ENCODE measurements around the gene MRAS. TPM values are rescaled to one million over a fixed set of nuclear protein-coding genes. Genes with fewer than 3 reads are reported as not detected.
A peak's percentile ranks its signal among the peaks of the same experiment; 100 is the strongest.
"Not testable (repeated sequence)": the region's sequence is repeated elsewhere in the genome, so short reads cannot be mapped to it uniquely, and the experiment has no call there.

The MRAS gene
- total RNA-seq, 1 donor from 2014 or later = 40.1 TPM

- Mint-ChIP-seq H3K27me3 (ENCODE audit: low read depth) (no peaks in the 10 kb centered on the region), H3K36me3 (peaks cover 21% of the 10 kb centered on the region), H3K4me3 (no peak overlapping the region), H3K9me3 (peaks cover 8% of the 10 kb centered on the region), H3K4me1 (peaks cover 20% of the 10 kb centered on the region), H3K27ac (no peak overlapping the region)
- no peak for TF ChIP-seq CTCF (IDR thresholded peaks at IDR 0.05; ENCODE audit: unreplicated experiment)
- no peak for DNase-seq (ENCODE audit: low spot score in 2 of 2, unreplicated experiment in 2 of 2)
Observed at GRCh38 chr3:138373736-138374094, 25.3 kb downstream of the MRAS start.

GRCh38 chr3:138374573-138375134 is 26.3 kb downstream of the MRAS start:
- Mint-ChIP-seq H3K4me3 (no peak overlapping the region), H3K4me1 (peaks cover 21% of the 10 kb centered on the region), H3K36me3 (peaks cover 26% of the 10 kb centered on the region), H3K27ac (peak overlapping the region; percentile 52), H3K27me3 (ENCODE audit: low read depth) (no peaks in the 10 kb centered on the region), H3K9me3 (peaks cover 8% of the 10 kb centered on the region)
- DNase-seq (ENCODE audit: low spot score in 2 of 2, unreplicated experiment in 2 of 2) = no peak
- TF ChIP-seq CTCF (IDR thresholded peaks at IDR 0.05; ENCODE audit: unreplicated experiment) = no peak

GRCh38 chr3:138375447-138375846 is 27.1 kb downstream of the MRAS start:
- no peak for TF ChIP-seq CTCF (IDR thresholded peaks at IDR 0.05; ENCODE audit: unreplicated experiment)
- peaks cover 8% of the 10 kb centered on the region for H3K9me3 Mint-ChIP-seq
- DNase-seq (ENCODE audit: low spot score in 2 of 2, unreplicated experiment in 2 of 2) = no peak
- peaks cover 21% of the 10 kb centered on the region for H3K4me1 Mint-ChIP-seq
- H3K27ac Mint-ChIP-seq = peak overlapping the region; percentile 60
- H3K36me3 Mint-ChIP-seq = peaks cover 26% of the 10 kb centered on the region
- no peak overlapping the region for H3K4me3 Mint-ChIP-seq
- H3K27me3 Mint-ChIP-seq (ENCODE audit: low read depth) = no peaks in the 10 kb centered on the region

- H3K36me3 Mint-ChIP-seq = peaks cover 23% of the 10 kb centered on the region
- DNase-seq (ENCODE audit: low spot score in 2 of 2, unreplicated experiment in 2 of 2) = no peak
- H3K9me3 Mint-ChIP-seq = peaks cover 4% of the 10 kb centered on the region
- H3K4me3 Mint-ChIP-seq = no peak overlapping the region
- TF ChIP-seq CTCF (IDR thresholded peaks at IDR 0.05; ENCODE audit: unreplicated experiment) = no peak
- H3K27me3 Mint-ChIP-seq (ENCODE audit: low read depth) = no peaks in the 10 kb centered on the region
- H3K4me1 Mint-ChIP-seq = peaks cover 24% of the 10 kb centered on the region
- H3K27ac Mint-ChIP-seq = no peak overlapping the region
Observed at GRCh38 chr3:138376663-138377062, 28.3 kb downstream of the MRAS start.

- DNase-seq (ENCODE audit: low spot score in 2 of 2, unreplicated experiment in 2 of 2); H3K27me3 Mint-ChIP-seq (ENCODE audit: low read depth); H3K9me3 Mint-ChIP-seq; H3K4me3 Mint-ChIP-seq; H3K27ac Mint-ChIP-seq: not testable (repeated sequence)
- Mint-ChIP-seq H3K4me1 (peaks cover 28% of the 10 kb centered on the region), H3K36me3 (peaks cover 23% of the 10 kb centered on the region)
Observed at GRCh38 chr3:138377212-138377611, 28.8 kb downstream of the MRAS start.

GRCh38 chr3:138377804-138378203 is 29.4 kb downstream of the MRAS start:
- DNase-seq (ENCODE audit: low spot score in 2 of 2, unreplicated experiment in 2 of 2) = no peak
- peaks cover 4% of the 10 kb centered on the region for H3K9me3 Mint-ChIP-seq
- no peaks in the 10 kb centered on the region for H3K27me3 Mint-ChIP-seq (ENCODE audit: low read depth)
- no peak overlapping the region for H3K4me3 Mint-ChIP-seq
- H3K36me3 Mint-ChIP-seq = peaks cover 23% of the 10 kb centered on the region
- peak overlapping the region; percentile 78 for H3K27ac Mint-ChIP-seq
- peaks cover 29% of the 10 kb centered on the region for H3K4me1 Mint-ChIP-seq
- no peak for TF ChIP-seq CTCF (IDR thresholded peaks at IDR 0.05; ENCODE audit: unreplicated experiment)

All from mesothelial cell of epicardium (in vitro differentiated cells).